ENCODE measurements around the gene UTP25. TPM values are rescaled to one million over a fixed set of nuclear protein-coding genes. Genes with fewer than 3 reads are reported as not detected.
A peak's percentile ranks its signal among the peaks of the same experiment; 100 is the strongest.

Gene UTP25
- total RNA-seq, 2 experiments from 2014 or later, result 8.9 to 9.5 TPM

DNA sequence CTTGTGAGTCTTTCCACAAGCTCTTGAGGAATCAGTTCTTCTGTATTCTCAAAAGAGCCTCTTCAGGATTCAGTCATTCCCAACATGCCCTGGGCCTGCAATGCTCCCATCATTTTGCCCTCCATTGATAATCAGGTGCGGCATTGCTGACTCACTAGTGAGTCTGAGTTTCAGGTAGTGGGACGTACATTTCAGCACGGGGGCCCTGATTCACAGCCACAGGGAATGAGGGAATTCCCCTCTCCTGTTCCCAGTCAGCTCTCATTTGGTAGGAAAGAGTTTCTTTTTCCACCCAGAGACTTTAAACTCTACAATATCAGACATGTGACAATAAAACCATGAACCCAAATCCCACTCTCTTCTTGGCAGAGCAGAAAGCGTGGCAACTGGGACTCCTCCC lies 18.2 kb upstream of the UTP25 start:
- Mint-ChIP-seq H3K9me3 (no peaks in the 10 kb centered on the region), H3K27me3 (no peaks in the 10 kb centered on the region), H3K4me3 (no peak overlapping the region), H3K36me3 (ENCODE audit: low read depth) (no peaks in the 10 kb centered on the region), H3K27ac (no peak overlapping the region), H3K4me1 (ENCODE audit: low read depth) (peaks cover 15% of the 10 kb centered on the region)
- TF ChIP-seq, protein P1, sequence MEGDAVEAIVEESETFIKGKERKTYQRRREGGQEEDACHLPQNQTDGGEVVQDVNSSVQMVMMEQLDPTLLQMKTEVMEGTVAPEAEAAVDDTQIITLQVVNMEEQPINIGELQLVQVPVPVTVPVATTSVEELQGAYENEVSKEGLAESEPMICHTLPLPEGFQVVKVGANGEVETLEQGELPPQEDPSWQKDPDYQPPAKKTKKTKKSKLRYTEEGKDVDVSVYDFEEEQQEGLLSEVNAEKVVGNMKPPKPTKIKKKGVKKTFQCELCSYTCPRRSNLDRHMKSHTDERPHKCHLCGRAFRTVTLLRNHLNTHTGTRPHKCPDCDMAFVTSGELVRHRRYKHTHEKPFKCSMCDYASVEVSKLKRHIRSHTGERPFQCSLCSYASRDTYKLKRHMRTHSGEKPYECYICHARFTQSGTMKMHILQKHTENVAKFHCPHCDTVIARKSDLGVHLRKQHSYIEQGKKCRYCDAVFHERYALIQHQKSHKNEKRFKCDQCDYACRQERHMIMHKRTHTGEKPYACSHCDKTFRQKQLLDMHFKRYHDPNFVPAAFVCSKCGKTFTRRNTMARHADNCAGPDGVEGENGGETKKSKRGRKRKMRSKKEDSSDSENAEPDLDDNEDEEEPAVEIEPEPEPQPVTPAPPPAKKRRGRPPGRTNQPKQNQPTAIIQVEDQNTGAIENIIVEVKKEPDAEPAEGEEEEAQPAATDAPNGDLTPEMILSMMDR (IDR thresholded peaks at IDR 0.05), result no peak
- POLR2A ChIA-PET, result no interaction called here
- CTCF ChIA-PET, result interaction anchor here (5.7 kb wide), 1 partner anchor 13 kb away, joined by 31 read pairs; no protein-coding TSS in a partner anchor
- ATAC-seq (no peak), DNase-seq (no peak)
- intact Hi-C loops (cut with micrococcal nuclease), result no loop called here

DNA sequence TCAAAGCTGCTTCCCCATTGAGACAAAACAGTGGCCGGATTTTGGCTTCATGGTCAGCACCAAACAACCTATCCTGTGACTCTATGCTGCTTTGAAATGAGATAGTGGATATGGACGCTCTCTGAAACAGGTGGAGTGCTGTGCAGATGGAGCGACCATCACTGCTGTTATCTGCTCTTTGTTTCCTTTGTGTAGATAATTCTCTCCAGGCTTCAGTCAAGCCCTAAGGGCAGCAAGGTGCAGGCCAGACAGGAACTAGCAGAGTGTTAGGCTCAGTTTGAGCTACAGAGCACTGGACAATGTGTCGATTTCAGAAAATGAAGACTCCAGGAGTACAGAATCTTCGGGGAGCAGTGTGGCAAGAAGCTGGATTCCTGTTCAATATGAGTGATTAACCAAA lies 17.0 kb upstream of the UTP25 start:
- ChIA-PET POLR2A (interaction anchor here (0.8 to 1.4 kb wide), 2 partner anchors 11 to 29 kb away, joined by 3 to 4 read pairs; no protein-coding TSS in a partner anchor), CTCF (interaction anchor here (1.2 to 5.6 kb wide), 2 partner anchors 12 to 13 kb away, joined by 3 to 59 read pairs; no protein-coding TSS in a partner anchor)
- intact Hi-C loops (cut with micrococcal nuclease), result no loop called here
- Mint-ChIP-seq H3K27me3 (no peaks in the 10 kb centered on the region), H3K27ac (no peak overlapping the region), H3K36me3 (ENCODE audit: low read depth) (no peaks in the 10 kb centered on the region), H3K9me3 (no peaks in the 10 kb centered on the region), H3K4me1 (ENCODE audit: low read depth) (peaks cover 15% of the 10 kb centered on the region), H3K4me3 (no peak overlapping the region)
- TF ChIP-seq, protein P1 (IDR thresholded peaks at IDR 0.05), result no peak
- ATAC-seq (no peak), DNase-seq (no peak)

DNA sequence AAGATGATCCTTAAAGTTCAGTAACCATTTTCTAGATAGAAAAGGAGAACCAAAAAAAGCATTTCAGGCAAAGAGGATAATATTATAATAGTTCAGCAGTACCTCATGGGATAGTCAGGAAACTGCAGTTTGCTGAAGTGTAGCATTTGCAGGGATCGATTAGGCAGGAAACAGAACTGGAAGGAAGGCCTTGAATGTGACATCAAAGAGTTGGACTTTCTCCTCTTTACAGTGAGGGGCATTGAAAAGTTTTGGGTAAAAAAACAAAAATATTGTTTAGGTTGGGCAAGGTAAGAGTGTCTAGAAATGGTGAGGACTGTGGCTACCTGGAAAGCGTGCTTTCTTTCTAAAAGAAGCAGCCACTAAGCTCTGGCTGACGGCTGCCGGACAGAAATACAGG lies 13.9 kb upstream of the UTP25 start:
- CTCF ChIA-PET, result interaction anchor here (4.7 to 5.6 kb wide), 2 partner anchors 9 to 13 kb away, joined by 24 to 59 read pairs; partner anchors contain the start of gene UTP25

DNA sequence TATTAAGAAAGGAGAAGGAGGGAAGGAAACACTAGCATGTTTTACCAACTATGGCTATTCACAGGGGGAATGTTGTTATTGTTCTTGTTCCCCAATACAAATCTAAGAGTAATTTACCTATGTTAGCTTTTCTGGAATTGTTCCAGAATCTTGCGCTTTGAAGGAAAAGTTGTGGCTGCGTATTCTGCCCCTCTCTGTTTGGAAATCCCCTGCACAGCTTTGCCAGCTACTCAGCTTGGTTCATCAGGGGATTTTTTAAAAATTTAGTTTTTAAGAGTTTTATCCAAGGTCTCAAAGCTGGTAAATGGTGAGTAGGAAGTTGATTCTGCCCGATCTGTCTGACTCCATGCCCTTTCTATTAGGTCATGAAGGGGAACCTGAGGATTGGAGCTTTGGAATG lies 12.3 kb upstream of the UTP25 start:
- ChIA-PET POLR2A (interaction anchor here (1.1 to 1.4 kb wide), 3 partner anchors 8 to 40 kb away, joined by 3 to 5 read pairs (median 4); no protein-coding TSS in a partner anchor), CTCF (interaction anchor here (0.7 to 5.6 kb wide), 7 partner anchors 7 to 86 kb away, joined by 3 to 59 read pairs (median 3); partner anchors contain the start of gene UTP25)
- no peak overlapping the region for H3K4me3 Mint-ChIP-seq
- no peak overlapping the region for H3K27ac Mint-ChIP-seq
- ATAC-seq (no peak), DNase-seq (no peak)
- no peaks in the 10 kb centered on the region for H3K36me3 Mint-ChIP-seq (ENCODE audit: low read depth)
- intact Hi-C loops (cut with micrococcal nuclease), result no loop called here
- peaks cover 12% of the 10 kb centered on the region for H3K4me1 Mint-ChIP-seq (ENCODE audit: low read depth)
- H3K27me3 Mint-ChIP-seq, result peaks cover 6% of the 10 kb centered on the region
- H3K9me3 Mint-ChIP-seq, result no peaks in the 10 kb centered on the region
- TF ChIP-seq, protein P1 (IDR thresholded peaks at IDR 0.05), result no peak

More for the DNA sequence above, 13.9 kb upstream of the UTP25 start:
- Mint-ChIP-seq H3K27ac (no peak overlapping the region), H3K4me1 (ENCODE audit: low read depth) (peaks cover 12% of the 10 kb centered on the region), H3K9me3 (no peaks in the 10 kb centered on the region), H3K4me3 (no peak overlapping the region), H3K36me3 (ENCODE audit: low read depth) (no peaks in the 10 kb centered on the region), H3K27me3 (peaks cover under 1% of the 10 kb centered on the region)
- ATAC-seq, result no peak
- DNase-seq, result no peak
- TF ChIP-seq, protein P1 (IDR thresholded peaks at IDR 0.05), result no peak
- intact Hi-C loops (cut with micrococcal nuclease), result no loop called here
- POLR2A ChIA-PET, result interaction anchor here (0.7 kb wide), 1 partner anchor 13 kb away, joined by 3 read pairs; no protein-coding TSS in a partner anchor

DNA sequence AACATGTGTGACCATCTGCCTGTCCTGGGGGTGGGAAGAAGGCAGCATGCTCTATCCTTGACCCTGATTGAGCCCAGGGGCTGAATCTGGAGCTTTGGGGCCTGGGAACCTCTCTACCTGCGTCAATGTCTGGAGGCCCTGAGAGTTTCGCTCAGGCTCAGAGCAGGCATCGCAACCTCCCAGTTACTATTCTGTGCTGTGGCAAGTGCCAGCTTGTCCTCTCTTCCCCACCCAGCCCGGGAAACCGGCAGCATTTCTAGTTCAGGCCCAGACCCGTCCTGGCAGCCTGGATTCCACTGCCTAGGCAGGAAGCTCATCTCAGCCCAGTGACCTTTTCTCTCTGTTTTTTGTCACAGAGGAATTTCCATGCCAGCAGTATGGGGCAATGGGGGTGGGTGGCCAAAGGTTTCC lies 11.8 kb upstream of the UTP25 start:
- ChIA-PET POLR2A (interaction anchor here (1.1 to 1.4 kb wide), 3 partner anchors 8 to 41 kb away, joined by 3 to 5 read pairs (median 4); no protein-coding TSS in a partner anchor), CTCF (interaction anchor here (0.7 to 4.7 kb wide), 7 partner anchors 8 to 86 kb away, joined by 3 to 24 read pairs (median 3); partner anchors contain the start of gene UTP25)
- no peak for DNase-seq
- no peak overlapping the region for H3K27ac Mint-ChIP-seq
- ATAC-seq, result peak; percentile 20
- H3K4me1 Mint-ChIP-seq (ENCODE audit: low read depth), result peaks cover 12% of the 10 kb centered on the region
- no peaks in the 10 kb centered on the region for H3K36me3 Mint-ChIP-seq (ENCODE audit: low read depth)
- intact Hi-C loops (cut with micrococcal nuclease), result no loop called here
- H3K27me3 Mint-ChIP-seq, result peaks cover 10% of the 10 kb centered on the region
- H3K4me3 Mint-ChIP-seq, result no peak overlapping the region
- TF ChIP-seq, protein P1 (IDR thresholded peaks at IDR 0.05), result no peak
- H3K9me3 Mint-ChIP-seq, result no peaks in the 10 kb centered on the region

All from activated CD8-positive, alpha-beta T cell treated with anti-CD3 and anti-CD28 coated beads for 36 hours (primary cell).